Fibroblast of mammary gland (primary cell): ENCODE measurements around the gene BNIP3.

Source experiments
- DNase-seq: peaks from one replicate; pipeline ENCODE4 v3.0.0-alpha.2; 2010; ENCODE audit warnings: low read depth
- H3K4me3 ChIP-seq: 2 replicates; pipeline ENCODE4 v1.5.1; 2011; ENCODE audit warnings: low read depth, mild to moderate bottlenecking, low read length, moderate library complexity; ENCODE audit not compliant: control insufficient read depth
- CTCF ChIP-seq: conservative IDR thresholded peaks from 2 replicates; pipeline ENCODE4 v1.5.1; 2011; ENCODE audit warnings: low read depth, low read length, inconsistent platforms; ENCODE audit not compliant: control insufficient read depth, insufficient read depth

BNIP3 gene

GRCh38 chr10:131981429-131982184 is at the start of gene BNIP3:
Gene BNIP3, minus strand, starts transcription at chr10:131981923. Its CDS starts 117 bp downstream, at chr10:131981806.
- DNase-seq, result peak; percentile 88
- H3K4me3 ChIP-seq, result peak within 1 kb of the TSS; percentile 82
- no peak for TF ChIP-seq CTCF

- DNase-seq, result no peak
- no peak for TF ChIP-seq CTCF
- H3K4me3 ChIP-seq, result no peak overlapping the region
Observed at GRCh38 chr10:132030898-132031463, 49.3 kb upstream of the BNIP3 start.

- TF ChIP-seq CTCF, result no peak
Observed at GRCh38 chr10:132028706-132029105, 47.0 kb upstream of the BNIP3 start.

GRCh38 chr10:132027423-132027983 is 45.8 kb upstream of the BNIP3 start:
- TF ChIP-seq CTCF, result no peak
- no peak overlapping the region for H3K4me3 ChIP-seq
- DNase-seq, result peak; percentile 33

More at GRCh38 chr10:132028706-132029105, 47.0 kb upstream of the BNIP3 start:
- DNase-seq, result no peak
- no peak overlapping the region for H3K4me3 ChIP-seq

GRCh38 chr10:132023092-132023811 is 41.5 kb upstream of the BNIP3 start:
- DNase-seq, result peak; percentile 67
- peak; percentile 85 for TF ChIP-seq CTCF
- peak overlapping the region; percentile 33 for H3K4me3 ChIP-seq

- no peak for DNase-seq
- no peak overlapping the region for H3K4me3 ChIP-seq
- TF ChIP-seq CTCF, result no peak
Observed at GRCh38 chr10:132022241-132022640, 40.5 kb upstream of the BNIP3 start.
